A549 (cell line): ENCODE measurements around the gene MBP.

ENCODE experiments used
- CEBPB ChIP-seq, 2 experiments: fragments of >200 bp in 1 of 2; sonication (Bioruptor Twin) in 1 of 2; formaldehyde crosslinking in 1 of 2; IDR thresholded peaks; 2 replicates each; pipeline ENCODE4 v1.6.1; 2012 to 2016
- CHD2 ChIP-seq: fragments of 150-350 bp; IDR thresholded peaks from 2 replicates; pipeline ENCODE4 v1.6.1; 2014; ENCODE audit warnings: low read length; ENCODE audit not compliant: partially characterized antibody
- EP300 ChIP-seq, 2 experiments: fragments of >200 bp; sonication (Bioruptor Twin); formaldehyde crosslinking; IDR thresholded peaks; 2 replicates in 1 of 2; 3 replicates in 1 of 2; pipeline ENCODE4 v1.6.1; 2016 to 2017
- HMGXB4 ChIP-seq: fragments of 250-450 bp; sonication (Bioruptor Pico); IDR thresholded peaks from 2 replicates; pipeline ENCODE4 v1.5.0; 2021; ENCODE audit warnings: mild to moderate bottlenecking, moderate library complexity, borderline replicate concordance
- MAFK ChIP-seq: fragments of 450-650 bp; IDR thresholded peaks from 2 replicates; pipeline ENCODE4 v1.6.1; 2014; ENCODE audit not compliant: partially characterized antibody
- POLR2A ChIP-seq: IDR thresholded peaks from 2 replicates; pipeline ENCODE4 v1.6.1; 2012; ENCODE audit warnings: mild to moderate bottlenecking, low read length
- RAD21 ChIP-seq, 2 experiments: fragments of >200 bp in 1 of 2; sonication (Bioruptor Twin) in 1 of 2; formaldehyde crosslinking in 1 of 2; IDR thresholded peaks in 1 of 2; conservative IDR thresholded peaks in 1 of 2; 2 replicates in 1 of 2; 3 replicates in 1 of 2; pipeline ENCODE4 v1.6.1; 2012 to 2018; ENCODE audit warnings: inconsistent platforms in 1 of 2
- RCOR1 ChIP-seq: fragments of 150-350 bp; IDR thresholded peaks from 2 replicates; pipeline ENCODE4 v1.6.1; 2014; ENCODE audit warnings: antibody characterized with exemption, low read length, low read depth
- SREBF2 ChIP-seq: fragments of 450-650 bp; IDR thresholded peaks from 2 replicates; pipeline ENCODE4 v1.6.1; 2014; ENCODE audit warnings: mild to moderate bottlenecking, moderate library complexity
- TF ChIP-seq, protein P1 (sequence below): fragments of 200-600 bp; sonication (generic); IDR thresholded peaks from 2 replicates; pipeline ENCODE4 v1.6.1; 2016; ENCODE audit warnings: antibody characterized with exemption, mild to moderate bottlenecking, moderate library complexity
- TF ChIP-seq, protein P2 (sequence below): fragments of 450-650 bp; IDR thresholded peaks from 2 replicates; pipeline ENCODE4 v1.6.1; 2014; ENCODE audit warnings: antibody characterized with exemption
- TF ChIP-seq, protein P3 (sequence below): fragments of >200 bp; sonication (Bioruptor Twin); formaldehyde crosslinking; IDR thresholded peaks from 3 replicates; pipeline ENCODE4 v1.5.1; 2016

- TF ChIP-seq SREBF2 = no peak
- no peak for TF ChIP-seq HMGXB4 (CRISPR knock-in tag)
- TF ChIP-seq EP300 (IDR thresholded peaks at IDR 0.05) = no peak
- no peak for TF ChIP-seq RAD21 (conservative IDR thresholded peaks at IDR 0.05 in 1 of 2, IDR thresholded peaks at IDR 0.05 in 1 of 2)
- TF ChIP-seq MAFK = no peak
- TF ChIP-seq RCOR1 = no peak
- TF ChIP-seq, protein P1, sequence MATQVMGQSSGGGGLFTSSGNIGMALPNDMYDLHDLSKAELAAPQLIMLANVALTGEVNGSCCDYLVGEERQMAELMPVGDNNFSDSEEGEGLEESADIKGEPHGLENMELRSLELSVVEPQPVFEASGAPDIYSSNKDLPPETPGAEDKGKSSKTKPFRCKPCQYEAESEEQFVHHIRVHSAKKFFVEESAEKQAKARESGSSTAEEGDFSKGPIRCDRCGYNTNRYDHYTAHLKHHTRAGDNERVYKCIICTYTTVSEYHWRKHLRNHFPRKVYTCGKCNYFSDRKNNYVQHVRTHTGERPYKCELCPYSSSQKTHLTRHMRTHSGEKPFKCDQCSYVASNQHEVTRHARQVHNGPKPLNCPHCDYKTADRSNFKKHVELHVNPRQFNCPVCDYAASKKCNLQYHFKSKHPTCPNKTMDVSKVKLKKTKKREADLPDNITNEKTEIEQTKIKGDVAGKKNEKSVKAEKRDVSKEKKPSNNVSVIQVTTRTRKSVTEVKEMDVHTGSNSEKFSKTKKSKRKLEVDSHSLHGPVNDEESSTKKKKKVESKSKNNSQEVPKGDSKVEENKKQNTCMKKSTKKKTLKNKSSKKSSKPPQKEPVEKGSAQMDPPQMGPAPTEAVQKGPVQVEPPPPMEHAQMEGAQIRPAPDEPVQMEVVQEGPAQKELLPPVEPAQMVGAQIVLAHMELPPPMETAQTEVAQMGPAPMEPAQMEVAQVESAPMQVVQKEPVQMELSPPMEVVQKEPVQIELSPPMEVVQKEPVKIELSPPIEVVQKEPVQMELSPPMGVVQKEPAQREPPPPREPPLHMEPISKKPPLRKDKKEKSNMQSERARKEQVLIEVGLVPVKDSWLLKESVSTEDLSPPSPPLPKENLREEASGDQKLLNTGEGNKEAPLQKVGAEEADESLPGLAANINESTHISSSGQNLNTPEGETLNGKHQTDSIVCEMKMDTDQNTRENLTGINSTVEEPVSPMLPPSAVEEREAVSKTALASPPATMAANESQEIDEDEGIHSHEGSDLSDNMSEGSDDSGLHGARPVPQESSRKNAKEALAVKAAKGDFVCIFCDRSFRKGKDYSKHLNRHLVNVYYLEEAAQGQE = no peak
- TF ChIP-seq, protein P2, sequence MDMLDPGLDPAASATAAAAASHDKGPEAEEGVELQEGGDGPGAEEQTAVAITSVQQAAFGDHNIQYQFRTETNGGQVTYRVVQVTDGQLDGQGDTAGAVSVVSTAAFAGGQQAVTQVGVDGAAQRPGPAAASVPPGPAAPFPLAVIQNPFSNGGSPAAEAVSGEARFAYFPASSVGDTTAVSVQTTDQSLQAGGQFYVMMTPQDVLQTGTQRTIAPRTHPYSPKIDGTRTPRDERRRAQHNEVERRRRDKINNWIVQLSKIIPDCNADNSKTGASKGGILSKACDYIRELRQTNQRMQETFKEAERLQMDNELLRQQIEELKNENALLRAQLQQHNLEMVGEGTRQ = no peak
- TF ChIP-seq, protein P3, sequence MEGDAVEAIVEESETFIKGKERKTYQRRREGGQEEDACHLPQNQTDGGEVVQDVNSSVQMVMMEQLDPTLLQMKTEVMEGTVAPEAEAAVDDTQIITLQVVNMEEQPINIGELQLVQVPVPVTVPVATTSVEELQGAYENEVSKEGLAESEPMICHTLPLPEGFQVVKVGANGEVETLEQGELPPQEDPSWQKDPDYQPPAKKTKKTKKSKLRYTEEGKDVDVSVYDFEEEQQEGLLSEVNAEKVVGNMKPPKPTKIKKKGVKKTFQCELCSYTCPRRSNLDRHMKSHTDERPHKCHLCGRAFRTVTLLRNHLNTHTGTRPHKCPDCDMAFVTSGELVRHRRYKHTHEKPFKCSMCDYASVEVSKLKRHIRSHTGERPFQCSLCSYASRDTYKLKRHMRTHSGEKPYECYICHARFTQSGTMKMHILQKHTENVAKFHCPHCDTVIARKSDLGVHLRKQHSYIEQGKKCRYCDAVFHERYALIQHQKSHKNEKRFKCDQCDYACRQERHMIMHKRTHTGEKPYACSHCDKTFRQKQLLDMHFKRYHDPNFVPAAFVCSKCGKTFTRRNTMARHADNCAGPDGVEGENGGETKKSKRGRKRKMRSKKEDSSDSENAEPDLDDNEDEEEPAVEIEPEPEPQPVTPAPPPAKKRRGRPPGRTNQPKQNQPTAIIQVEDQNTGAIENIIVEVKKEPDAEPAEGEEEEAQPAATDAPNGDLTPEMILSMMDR = no peak
- no peak for TF ChIP-seq POLR2A
- no peak for TF ChIP-seq CHD2
- TF ChIP-seq CEBPB (IDR thresholded peaks at IDR 0.05) = no peak
Observed at GRCh38 chr18:77030201-77030600, 102.4 kb downstream of the MBP start.
